ENCODE results near the gene ALLC.

GRCh38 chr2:3692375-3692774 lies 34.4 kb downstream of the ALLC start:
- peak; percentile 46 for TF ChIP-seq CTCF (IDR thresholded peaks at IDR 0.05; ENCODE audit: low read depth, low read length)
- TF ChIP-seq POLR2A (IDR thresholded peaks at IDR 0.05; ENCODE audit: extremely low read depth, insufficient read length) = no peak
- no peak for TF ChIP-seq MAX (IDR thresholded peaks at IDR 0.05; ENCODE audit: low read depth, low read length)
- TF ChIP-seq MYC (IDR thresholded peaks at IDR 0.05; ENCODE audit: low read depth, low read length) = no peak
